Measurements from ENCODE around the gene FER1L5.
"Not testable (repeated sequence)": the region's sequence is repeated elsewhere in the genome, so short reads cannot be mapped to it uniquely, and the experiment has no call there.

The FER1L5 gene

DNA sequence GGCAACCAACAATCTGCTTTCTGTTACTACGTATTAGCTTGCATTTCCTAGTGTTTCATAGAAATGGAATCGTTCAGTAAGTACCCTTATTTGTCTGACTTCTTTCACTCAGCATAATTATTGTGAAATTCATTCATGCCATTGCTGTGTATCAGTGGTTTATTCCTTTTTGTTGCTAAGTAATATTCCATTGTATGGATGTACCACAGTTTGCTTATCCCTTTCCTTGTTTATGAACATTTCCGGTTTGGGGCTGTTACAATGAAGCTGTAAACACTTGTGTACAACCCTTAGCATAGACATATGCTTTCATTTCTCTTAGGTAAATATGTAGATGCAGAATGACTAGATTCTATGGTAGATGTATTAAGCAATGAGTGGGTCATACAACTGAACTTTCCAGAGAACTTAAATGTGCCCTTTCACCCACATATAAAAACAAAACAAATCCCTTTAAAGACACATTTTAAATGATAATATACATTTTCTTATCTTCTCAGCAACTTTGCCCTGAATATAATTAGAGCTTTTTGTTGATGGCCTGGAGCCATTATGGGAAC lies 21.9 kb downstream of the FER1L5 start:
- Histone ChIP-seq H3K9me3 (ENCODE audit: control insufficient read depth, low read length) (no peaks in the 10 kb centered on the region), H3K9ac (ENCODE audit: low read length) (no peak overlapping the region), H3K27me3 (ENCODE audit: control insufficient read depth, insufficient read depth, low read length) (no peaks in the 10 kb centered on the region), H3K4me3 (ENCODE audit: low read length) (no peak overlapping the region), H3K36me3 (ENCODE audit: control insufficient read depth, insufficient read depth, low read length) (no peaks in the 10 kb centered on the region), H3K4me1 (ENCODE audit: control insufficient read depth, insufficient read depth, low read length) (no peaks in the 10 kb centered on the region)

DNA sequence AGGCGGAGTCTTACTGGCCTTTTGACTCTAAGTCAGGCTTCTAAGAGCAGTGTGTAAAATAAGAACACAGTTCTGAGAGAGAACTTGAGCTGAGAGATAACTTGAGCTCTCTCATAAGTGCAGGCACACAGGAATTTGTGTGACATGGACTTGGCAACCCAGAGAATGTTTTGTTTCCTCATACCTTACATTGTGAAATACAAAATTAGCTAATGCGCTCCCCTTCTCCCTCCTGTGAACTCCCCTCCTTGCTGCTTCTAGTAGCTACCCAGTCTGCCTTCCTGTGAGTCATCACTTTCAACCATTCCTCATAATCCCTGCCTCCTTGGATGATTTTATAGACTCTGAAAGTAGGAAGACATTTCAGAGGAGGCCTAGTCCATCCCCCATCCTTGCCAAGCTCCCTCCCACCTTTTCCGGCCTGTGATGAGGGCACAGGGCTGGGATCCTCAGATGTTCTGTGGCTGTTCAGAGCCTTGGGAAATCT lies 22.6 kb downstream of the FER1L5 start:
- Histone ChIP-seq H3K36me3 (ENCODE audit: control insufficient read depth, insufficient read depth, low read length) (no peaks in the 10 kb centered on the region), H3K4me1 (ENCODE audit: control insufficient read depth, insufficient read depth, low read length) (no peaks in the 10 kb centered on the region), H3K9me3 (ENCODE audit: control insufficient read depth, low read length) (no peaks in the 10 kb centered on the region), H3K27me3 (ENCODE audit: control insufficient read depth, insufficient read depth, low read length) (no peaks in the 10 kb centered on the region), H3K4me3 (ENCODE audit: low read length) (no peak overlapping the region), H3K9ac (ENCODE audit: low read length) (no peak overlapping the region)

DNA sequence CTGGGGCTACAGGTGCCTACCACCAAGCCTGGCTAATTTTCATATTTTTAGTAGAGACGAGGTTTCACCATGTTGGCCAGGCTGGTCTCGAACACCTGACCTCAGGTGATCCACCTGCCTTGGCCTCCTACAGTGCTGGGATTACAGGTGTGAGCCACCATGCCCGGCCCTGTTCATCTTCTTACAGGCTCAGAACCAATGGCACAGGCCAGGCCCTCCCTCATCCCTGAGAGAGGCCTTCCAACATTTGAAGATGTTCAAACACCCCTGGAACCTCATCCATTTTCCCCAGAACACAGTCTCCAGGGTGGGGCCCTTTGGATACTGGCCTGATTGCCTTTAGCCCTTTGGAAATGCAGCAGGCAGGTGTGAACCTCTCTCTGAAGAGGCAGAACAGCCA lies 23.2 kb downstream of the FER1L5 start:
- not testable (repeated sequence) for H3K4me1 ChIP-seq (ENCODE audit: control insufficient read depth, insufficient read depth, low read length); H3K9ac ChIP-seq (ENCODE audit: low read length); H3K9me3 ChIP-seq (ENCODE audit: control insufficient read depth, low read length); H3K36me3 ChIP-seq (ENCODE audit: control insufficient read depth, insufficient read depth, low read length); H3K4me3 ChIP-seq (ENCODE audit: low read length); H3K27me3 ChIP-seq (ENCODE audit: control insufficient read depth, insufficient read depth, low read length)

DNA sequence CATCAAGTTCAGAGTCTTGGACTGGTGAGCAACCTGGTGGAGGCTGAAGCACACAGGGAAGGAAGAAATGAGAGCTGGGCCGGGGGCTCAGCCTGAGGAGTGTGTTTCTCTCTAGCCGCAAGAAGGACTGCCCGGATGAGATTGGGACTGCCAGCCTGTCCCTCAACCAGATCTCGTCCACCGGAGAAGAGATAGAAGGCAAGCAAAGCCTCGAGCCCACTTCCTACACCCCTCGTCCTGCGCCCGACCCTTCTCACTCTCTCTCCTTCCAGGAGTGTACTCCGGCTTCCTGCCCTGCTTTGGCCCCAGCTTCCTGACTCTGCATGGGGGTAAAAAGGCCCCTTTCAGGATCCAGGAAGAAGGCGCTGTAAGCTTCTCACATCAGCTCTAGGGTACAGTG lies 26.2 kb downstream of the FER1L5 start:
- Histone ChIP-seq H3K4me3 (ENCODE audit: low read length) (no peak overlapping the region), H3K27me3 (ENCODE audit: control insufficient read depth, insufficient read depth, low read length) (no peaks in the 10 kb centered on the region), H3K9me3 (ENCODE audit: control insufficient read depth, low read length) (no peaks in the 10 kb centered on the region), H3K9ac (ENCODE audit: low read length) (no peak overlapping the region), H3K4me1 (ENCODE audit: control insufficient read depth, insufficient read depth, low read length) (no peaks in the 10 kb centered on the region), H3K36me3 (ENCODE audit: control insufficient read depth, insufficient read depth, low read length) (no peaks in the 10 kb centered on the region)

DNA sequence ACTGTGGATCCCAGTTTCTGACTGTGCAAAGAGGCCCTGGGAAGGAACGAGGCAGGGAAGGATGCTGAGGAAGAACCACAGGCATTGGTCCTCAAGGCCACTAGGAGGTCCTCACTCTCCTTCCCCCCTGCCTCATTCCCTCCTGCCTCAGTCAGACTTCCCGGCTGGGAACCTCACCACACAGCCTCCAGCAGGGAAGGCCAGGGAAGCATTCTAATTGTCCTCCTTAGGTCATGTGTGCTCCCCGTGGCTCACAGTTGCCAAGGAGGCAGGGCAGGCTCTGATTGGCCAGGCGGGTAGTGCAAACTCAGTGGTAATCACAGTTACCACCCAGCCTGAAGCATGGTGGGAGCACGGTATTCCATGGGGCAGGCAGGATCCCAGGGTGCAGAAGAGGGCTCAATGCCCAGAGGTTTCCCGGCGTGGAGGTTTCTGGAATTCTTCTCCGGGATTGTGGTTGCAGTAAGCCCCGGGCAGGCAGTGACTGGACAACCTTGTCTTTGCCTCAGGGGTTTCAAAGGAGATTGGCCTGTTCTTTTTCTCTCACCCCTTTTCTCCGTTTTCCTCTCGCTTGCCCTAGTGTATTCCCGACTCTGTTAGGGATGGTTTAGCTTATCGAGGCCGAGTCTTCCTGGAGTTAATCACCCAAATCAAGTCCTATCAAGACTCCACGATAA lies 27.1 kb downstream of the FER1L5 start:
- no peaks in the 10 kb centered on the region for H3K9me3 ChIP-seq (ENCODE audit: control insufficient read depth, low read length)
- no peak overlapping the region for H3K9ac ChIP-seq (ENCODE audit: low read length)
- no peaks in the 10 kb centered on the region for H3K27me3 ChIP-seq (ENCODE audit: control insufficient read depth, insufficient read depth, low read length)
- H3K4me1 ChIP-seq (ENCODE audit: control insufficient read depth, insufficient read depth, low read length): no peaks in the 10 kb centered on the region
- H3K36me3 ChIP-seq (ENCODE audit: control insufficient read depth, insufficient read depth, low read length): no peaks in the 10 kb centered on the region
- no peak overlapping the region for H3K4me3 ChIP-seq (ENCODE audit: low read length)

DNA sequence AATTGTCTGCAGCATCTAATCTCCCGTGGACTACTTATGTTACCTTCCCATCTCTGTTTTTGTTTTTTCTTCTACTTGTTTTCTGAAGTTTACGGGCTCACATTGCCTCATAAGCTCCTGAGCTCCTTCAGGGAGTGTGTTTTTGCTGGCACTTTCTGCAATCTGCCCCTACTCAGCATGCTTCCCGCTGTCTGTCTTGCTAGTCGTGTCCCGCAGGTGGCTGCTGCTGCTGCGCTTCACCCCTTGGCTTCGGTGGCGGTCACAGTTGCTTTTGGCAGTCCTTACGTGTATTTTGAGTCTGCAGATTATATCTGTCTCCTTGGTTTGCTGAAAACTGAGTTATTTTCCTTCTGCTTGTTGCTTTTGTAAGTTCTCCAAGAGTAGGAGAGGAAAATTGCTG lies 37.3 kb downstream of the FER1L5 start:
- Histone ChIP-seq H3K4me1 (ENCODE audit: control insufficient read depth, insufficient read depth, low read length) (peaks cover 9% of the 10 kb centered on the region), H3K9ac (ENCODE audit: low read length) (peak overlapping the region; percentile 8), H3K9me3 (ENCODE audit: control insufficient read depth, low read length) (no peaks in the 10 kb centered on the region), H3K4me3 (ENCODE audit: low read length) (no peak overlapping the region), H3K36me3 (ENCODE audit: control insufficient read depth, insufficient read depth, low read length) (no peaks in the 10 kb centered on the region), H3K27me3 (ENCODE audit: control insufficient read depth, insufficient read depth, low read length) (no peaks in the 10 kb centered on the region)

DNA sequence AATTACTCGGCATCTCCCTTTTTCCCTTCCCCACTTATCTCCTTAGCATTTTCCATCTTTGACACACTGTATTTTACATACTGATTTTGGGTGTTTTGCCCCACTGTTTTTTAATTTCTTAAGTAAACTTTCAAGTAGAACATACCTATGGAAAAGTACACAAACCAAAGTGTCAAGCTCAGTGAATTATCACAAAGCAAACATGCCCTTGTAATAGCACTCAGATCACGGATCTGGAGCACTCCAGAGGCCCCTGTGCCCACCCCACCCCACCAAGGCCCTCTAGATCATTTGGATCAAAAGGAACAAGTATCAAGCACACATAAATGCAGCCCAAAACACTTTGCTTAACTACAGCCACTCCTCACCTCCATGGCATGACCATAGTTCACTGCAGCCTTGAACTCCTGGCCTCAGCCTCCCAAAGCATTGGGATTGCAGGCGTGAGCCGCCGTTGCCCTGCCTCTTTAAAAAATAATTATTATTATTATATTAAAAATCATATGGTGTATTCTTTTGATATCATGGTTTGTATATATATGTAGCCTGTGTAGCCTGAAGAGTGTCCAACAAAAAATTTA lies 38.1 kb downstream of the FER1L5 start:
- Histone ChIP-seq H3K9ac (ENCODE audit: low read length) (no peak overlapping the region), H3K4me3 (ENCODE audit: low read length) (no peak overlapping the region), H3K4me1 (ENCODE audit: control insufficient read depth, insufficient read depth, low read length) (peaks cover 9% of the 10 kb centered on the region), H3K36me3 (ENCODE audit: control insufficient read depth, insufficient read depth, low read length) (no peaks in the 10 kb centered on the region), H3K27me3 (ENCODE audit: control insufficient read depth, insufficient read depth, low read length) (peaks cover 2% of the 10 kb centered on the region), H3K9me3 (ENCODE audit: control insufficient read depth, low read length) (no peaks in the 10 kb centered on the region)

DNA sequence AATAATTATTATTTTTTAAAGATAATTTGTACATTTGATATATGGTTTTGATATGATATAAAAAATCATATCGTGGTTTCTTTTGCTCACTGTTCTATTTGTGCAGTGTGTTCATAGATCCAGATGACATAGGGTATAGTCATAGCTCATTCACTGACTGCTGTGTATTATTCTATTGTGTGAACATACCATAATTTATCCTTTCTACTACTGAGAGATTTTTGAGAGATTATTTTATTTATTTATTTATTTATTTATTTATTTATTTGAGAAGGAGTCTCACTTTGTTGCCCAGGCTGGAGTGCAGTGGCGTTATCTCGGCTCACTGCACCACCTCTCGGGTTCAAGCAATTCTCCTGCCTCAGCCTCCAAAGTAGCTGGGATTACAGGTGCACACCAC lies 39.0 kb downstream of the FER1L5 start:
- Histone ChIP-seq H3K9me3 (ENCODE audit: control insufficient read depth, low read length) (no peaks in the 10 kb centered on the region), H3K36me3 (ENCODE audit: control insufficient read depth, insufficient read depth, low read length) (no peaks in the 10 kb centered on the region), H3K27me3 (ENCODE audit: control insufficient read depth, insufficient read depth, low read length) (peaks cover 4% of the 10 kb centered on the region), H3K4me1 (ENCODE audit: control insufficient read depth, insufficient read depth, low read length) (peaks cover 9% of the 10 kb centered on the region), H3K4me3 (ENCODE audit: low read length) (no peak overlapping the region), H3K9ac (ENCODE audit: low read length) (no peak overlapping the region)

DNA sequence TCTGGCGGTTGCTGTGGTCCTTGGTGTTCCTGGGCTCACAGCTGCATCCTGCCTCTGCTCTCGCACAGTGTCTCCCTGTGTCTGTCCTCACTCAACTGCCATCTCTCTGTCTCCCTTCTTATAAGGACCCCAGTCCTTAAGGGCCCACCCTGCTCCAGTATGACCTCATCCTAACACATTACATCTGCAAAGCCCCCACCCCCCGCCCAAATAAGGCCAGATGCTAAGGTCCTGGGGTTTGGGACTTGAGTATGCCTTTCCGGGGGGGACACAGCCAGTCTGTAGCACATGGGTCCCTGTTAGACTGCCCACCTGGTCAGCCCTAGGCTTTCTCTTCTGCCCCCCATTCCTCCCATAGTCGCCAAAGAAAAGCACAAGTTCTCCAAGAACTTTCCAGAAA lies 40.7 kb downstream of the FER1L5 start:
- peaks cover 4% of the 10 kb centered on the region for H3K27me3 ChIP-seq (ENCODE audit: control insufficient read depth, insufficient read depth, low read length)
- H3K9ac ChIP-seq (ENCODE audit: low read length): no peak overlapping the region
- no peaks in the 10 kb centered on the region for H3K36me3 ChIP-seq (ENCODE audit: control insufficient read depth, insufficient read depth, low read length)
- no peaks in the 10 kb centered on the region for H3K9me3 ChIP-seq (ENCODE audit: control insufficient read depth, low read length)
- H3K4me3 ChIP-seq (ENCODE audit: low read length): no peak overlapping the region
- peaks cover 9% of the 10 kb centered on the region for H3K4me1 ChIP-seq (ENCODE audit: control insufficient read depth, insufficient read depth, low read length)

DNA sequence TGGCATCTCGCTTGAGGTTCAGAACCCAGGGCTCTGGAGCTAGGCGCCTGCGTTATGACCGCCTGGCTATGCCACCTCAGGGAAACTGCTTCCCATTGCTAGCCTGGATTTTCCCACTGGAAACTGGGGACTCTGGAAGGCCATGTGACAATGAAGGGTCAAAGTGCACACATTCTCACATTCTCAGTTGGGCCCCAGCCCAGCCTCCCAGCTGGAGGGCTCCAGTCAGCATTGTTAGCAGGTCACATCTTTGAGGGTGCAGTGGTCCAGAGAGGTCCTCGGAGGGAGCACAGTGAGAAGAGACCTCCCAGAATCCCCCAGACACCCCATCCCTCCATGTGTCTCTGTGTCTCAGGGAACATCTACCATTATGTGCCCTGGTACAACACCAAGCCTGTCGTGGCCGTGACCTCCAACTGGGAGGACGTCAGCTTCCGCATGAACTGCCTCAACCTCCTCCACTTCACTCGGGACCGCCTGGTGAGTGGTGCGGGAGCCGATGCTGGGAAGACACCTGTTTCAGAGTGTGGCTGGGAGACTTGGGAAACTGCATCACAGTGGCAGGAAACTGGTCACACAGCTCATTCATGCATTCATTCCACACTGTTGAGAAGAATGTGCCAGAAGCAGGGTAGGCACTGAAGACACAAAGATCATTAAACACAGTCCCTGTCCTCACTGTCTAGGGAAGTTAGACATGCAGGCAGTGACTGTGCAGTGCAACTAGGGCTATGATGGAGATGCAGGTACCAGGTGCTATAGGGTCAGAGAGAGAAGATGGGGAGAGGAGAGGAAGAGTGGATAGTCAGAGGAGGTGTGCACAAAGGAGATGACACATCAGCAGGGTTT lies 41.6 kb downstream of the FER1L5 start:
- H3K9ac ChIP-seq (ENCODE audit: low read length): no peak overlapping the region
- no peak overlapping the region for H3K4me3 ChIP-seq (ENCODE audit: low read length)
- H3K9me3 ChIP-seq (ENCODE audit: control insufficient read depth, low read length): no peaks in the 10 kb centered on the region
- no peaks in the 10 kb centered on the region for H3K36me3 ChIP-seq (ENCODE audit: control insufficient read depth, insufficient read depth, low read length)
- H3K4me1 ChIP-seq (ENCODE audit: control insufficient read depth, insufficient read depth, low read length): peaks cover 9% of the 10 kb centered on the region
- peaks cover 4% of the 10 kb centered on the region for H3K27me3 ChIP-seq (ENCODE audit: control insufficient read depth, insufficient read depth, low read length)

DNA sequence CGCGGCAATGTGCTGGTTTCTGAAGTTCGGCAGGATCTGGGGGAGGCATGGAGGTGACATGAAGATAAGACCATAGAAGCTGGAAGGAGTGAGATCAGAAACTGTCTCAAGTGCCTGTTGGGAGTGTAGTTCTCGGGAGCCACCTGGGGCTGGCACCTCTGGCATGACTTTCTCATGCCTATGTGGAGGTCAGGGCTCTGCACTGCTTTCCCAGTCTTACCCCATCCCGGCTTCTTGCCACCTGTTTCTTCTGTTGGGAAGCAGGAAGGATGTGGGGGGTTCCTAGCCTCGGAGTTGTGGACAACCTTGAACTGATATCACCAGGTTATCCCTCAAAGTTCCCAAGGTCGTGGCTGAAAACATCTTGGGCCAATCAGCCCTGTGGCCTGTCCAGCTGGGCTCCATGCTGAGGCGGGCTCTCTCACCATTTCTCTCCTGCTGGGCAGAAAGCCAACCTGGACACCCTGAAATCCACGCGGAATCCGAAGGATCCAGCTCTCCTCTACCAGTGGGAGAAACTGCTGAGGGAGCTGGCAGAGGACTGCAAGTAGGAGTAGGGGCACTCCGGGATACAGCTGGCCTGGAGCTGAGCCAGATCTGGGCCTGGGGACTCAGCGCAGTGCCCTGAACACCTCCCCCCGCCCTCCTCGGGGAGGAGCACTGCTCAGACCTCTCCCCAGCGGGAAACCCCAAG lies 42.5 kb downstream of the FER1L5 start:
- no peaks in the 10 kb centered on the region for H3K36me3 ChIP-seq (ENCODE audit: control insufficient read depth, insufficient read depth, low read length)
- no peak overlapping the region for H3K4me3 ChIP-seq (ENCODE audit: low read length)

More for the DNA sequence above, 42.5 kb downstream of the FER1L5 start:
- peaks cover 4% of the 10 kb centered on the region for H3K4me1 ChIP-seq (ENCODE audit: control insufficient read depth, insufficient read depth, low read length)
- no peak overlapping the region for H3K9ac ChIP-seq (ENCODE audit: low read length)
- H3K27me3 ChIP-seq (ENCODE audit: control insufficient read depth, insufficient read depth, low read length): peaks cover 4% of the 10 kb centered on the region
- H3K9me3 ChIP-seq (ENCODE audit: control insufficient read depth, low read length): no peaks in the 10 kb centered on the region

All from mucosa of stomach (tissue), 1 donor.